M059J (cell line): ENCODE data around the gene AP2M1. TPM values are rescaled to one million over a fixed set of nuclear protein-coding genes. Genes with fewer than 3 reads are reported as not detected.
A peak's percentile ranks its signal among the peaks of the same experiment; 100 is the strongest.
"Not testable (repeated sequence)": the region's sequence is repeated elsewhere in the genome, so short reads cannot be mapped to it uniquely, and the experiment has no call there.

Source experiments
- DNase-seq: peaks from one replicate; pipeline ENCODE4 v3.0.0-alpha.2; 2012; ENCODE audit warnings: low read depth
- total RNA-seq: library from RNA; depleted of rRNA; stranded (reverse); fragments of >200 nt; shearing (Covaris generic); gene quantifications from 2 replicates; pipeline ENCODE4 v1.2.3, GENCODE V29; 2014; rRNA removed

AP2M1 gene
- 676 and 795 TPM in 2 replicates for total RNA-seq

DNA sequence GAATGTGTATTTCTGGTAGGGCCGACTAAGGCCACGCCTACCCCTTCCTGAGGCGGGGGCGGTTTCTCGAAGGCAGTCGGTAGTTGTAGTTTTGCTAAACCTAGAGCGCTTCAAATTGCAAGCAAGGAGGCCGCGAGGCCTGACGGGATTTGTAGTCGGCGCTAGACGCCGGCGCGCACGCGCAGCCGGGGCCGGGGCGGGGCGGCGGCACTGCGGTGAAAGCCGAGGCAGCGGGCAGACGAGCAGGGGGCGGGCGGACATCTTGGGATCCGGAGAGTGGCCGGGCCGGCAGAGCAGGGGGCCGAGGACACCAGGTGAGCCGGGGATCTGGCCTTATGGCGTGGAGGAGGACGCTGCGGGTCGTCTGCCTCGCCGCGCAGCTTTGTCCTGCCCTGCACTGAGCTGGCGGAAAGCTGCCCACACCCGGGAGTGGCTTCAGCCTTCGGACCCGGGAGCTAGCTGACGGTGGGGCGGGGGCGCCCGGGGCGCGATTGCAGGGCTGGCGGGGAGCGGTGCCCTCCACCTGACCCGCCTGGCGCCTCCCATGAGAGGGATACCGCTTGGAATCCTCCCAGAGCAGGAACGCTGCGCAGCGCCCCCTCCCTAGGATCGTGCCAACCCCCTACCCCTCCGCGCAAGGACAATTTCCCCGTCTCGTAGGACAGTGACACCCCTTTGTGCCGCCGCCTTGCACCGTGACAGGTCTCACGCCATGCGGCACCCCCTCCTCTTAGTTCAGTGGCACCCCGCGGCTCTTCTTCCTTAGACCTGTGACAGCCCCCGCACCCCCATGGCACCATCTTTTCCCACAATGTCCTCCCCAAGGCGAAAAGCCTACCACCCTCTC, at the start of gene AP2M1:
Gene AP2M1, plus strand, starts transcription at position 210 of the 847 bp plus-strand sequence. CDS start 2,139 bp downstream, outside the sequence.
- DNase-seq: peak; percentile 99

- DNase-seq: no peak
Measured at GRCh38 chr3:184126006-184126405, 48.6 kb upstream of the AP2M1 start.

- DNase-seq: peak; percentile 56
Measured at GRCh38 chr3:184129012-184129411, 45.6 kb upstream of the AP2M1 start.

- DNase-seq: no peak
Measured at GRCh38 chr3:184132945-184133344, 41.7 kb upstream of the AP2M1 start.

GRCh38 chr3:184133840-184134745, 40.6 kb upstream of the AP2M1 start:
- DNase-seq: peak; percentile 93

DNA sequence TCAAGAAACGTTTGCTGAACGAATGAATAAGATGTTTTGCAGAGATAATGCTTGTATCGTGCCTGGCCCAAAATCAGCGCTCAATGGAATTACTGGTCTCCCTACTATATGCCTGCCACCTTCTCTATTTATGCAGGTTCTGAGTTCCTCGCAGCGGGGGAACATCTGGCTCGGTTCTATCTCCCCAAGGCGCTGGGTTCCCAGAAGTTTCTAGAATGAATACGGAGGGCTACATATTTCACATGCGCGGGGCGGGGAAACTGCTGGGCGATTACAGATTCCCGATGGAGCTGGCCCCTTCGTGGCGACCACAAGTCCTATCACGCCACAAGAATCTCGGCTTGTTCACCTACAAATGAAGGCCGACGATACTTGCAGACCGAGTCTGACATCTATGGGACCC, 39.9 kb upstream of the AP2M1 start:
- no peak for DNase-seq

DNA sequence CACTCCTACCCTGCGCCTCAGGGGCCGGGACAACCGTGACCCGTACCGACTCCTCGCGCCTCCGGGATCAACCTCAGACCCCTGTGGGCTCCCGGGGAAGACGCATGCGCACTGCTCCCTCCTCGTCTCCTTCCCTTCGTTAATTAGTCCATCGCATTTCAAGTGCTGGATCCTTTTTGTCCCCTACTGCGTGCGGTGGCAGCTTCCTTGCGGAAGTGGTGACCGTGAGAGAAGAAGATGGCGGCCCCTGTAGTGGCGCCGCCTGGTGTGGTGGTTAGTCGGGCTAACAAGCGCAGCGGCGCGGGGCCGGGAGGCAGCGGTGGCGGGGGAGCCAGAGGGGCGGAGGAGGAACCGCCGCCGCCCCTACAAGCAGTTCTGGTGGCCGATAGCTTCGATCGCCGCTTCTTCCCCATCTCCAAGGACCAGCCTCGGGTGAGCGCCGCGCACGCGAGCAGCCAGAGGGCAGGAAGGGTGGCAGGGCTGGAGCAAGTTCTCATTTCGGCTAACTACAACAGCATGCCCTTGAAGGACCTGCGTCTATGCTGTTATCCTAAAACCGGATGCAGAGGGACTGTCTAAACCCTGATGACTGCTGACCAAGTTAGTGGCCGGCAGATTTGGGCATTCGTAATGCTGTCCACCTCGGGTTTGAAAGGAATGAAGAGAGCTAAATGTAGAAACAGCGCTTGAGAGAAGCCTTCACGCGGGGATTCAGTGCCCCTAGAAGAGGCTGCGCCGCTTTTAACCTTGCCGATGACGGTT, 39.3 kb upstream of the AP2M1 start, which contains the start of gene EIF2B5:
Gene EIF2B5, plus strand, starts transcription at position 210 of the 762 bp plus-strand sequence. Its CDS starts 28 bp downstream, at position 238.
- DNase-seq: peak; percentile 95

DNA sequence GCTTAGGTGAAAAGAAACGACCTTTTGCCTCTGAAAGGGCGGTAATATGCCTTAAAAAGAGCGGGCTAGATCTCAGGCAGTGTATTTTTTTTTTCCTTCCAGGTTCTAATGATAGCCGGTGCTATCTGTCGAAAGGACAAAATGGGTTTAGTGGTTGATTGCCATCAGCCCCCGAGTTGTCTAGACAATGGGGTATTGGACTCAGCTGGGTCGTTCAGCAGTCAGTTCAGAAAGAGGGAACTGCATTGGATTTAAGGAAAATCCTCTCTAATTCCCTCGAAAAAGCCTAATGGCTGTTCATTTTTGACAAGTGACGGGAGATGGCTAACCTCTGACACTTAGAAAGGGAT, 38.8 kb upstream of the AP2M1 start:
- DNase-seq: no peak

GRCh38 chr3:184140436-184140835, 34.2 kb upstream of the AP2M1 start:
- DNase-seq: no peak

- DNase-seq: no peak
Measured at GRCh38 chr3:184142199-184142598, 32.5 kb upstream of the AP2M1 start.

- no peak for DNase-seq
Measured at GRCh38 chr3:184143327-184143726, 31.3 kb upstream of the AP2M1 start.

DNA sequence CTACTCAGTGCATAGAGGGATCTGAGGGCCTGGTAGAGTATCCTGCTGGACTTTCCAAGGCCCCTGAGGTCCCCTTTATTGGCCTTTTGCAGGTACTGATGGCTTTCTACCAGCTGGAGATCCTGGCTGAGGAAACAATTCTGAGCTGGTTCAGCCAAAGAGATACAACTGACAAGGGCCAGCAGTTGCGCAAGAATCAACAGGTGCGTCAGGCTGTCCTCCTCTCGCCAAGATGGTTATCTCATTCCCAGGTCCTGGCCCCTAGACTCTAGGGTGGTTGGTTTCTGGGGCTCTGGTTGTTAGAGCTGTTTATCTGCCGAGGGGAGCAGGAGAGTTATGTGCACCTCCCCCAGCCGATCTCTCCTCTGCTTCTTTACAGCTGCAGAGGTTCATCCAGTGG, 30.1 kb upstream of the AP2M1 start:
- no peak for DNase-seq

DNA sequence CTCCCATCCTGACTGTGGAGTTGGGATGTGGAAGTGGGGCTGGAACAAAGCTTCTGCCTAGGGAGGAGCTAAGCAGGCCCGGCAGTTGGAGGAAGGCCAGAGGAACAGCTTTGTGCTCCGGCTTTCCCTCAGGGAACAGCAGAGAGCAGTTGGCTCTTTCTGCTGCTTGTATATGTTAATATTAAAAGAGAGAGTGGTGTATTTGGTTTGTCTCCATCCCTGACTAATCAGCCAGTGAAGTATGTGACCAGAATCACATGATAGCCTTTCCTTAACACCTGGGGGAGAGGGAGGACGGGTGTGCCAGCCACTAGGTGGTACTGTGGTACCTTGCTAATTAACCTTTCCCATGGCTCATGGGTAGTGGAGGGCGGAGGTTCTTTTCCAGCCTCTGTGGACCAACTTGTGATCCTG, 29.5 kb upstream of the AP2M1 start:
- DNase-seq: peak; percentile 76

GRCh38 chr3:184145751-184146270, 28.8 kb upstream of the AP2M1 start:
- DNase-seq: no peak

GRCh38 chr3:184148076-184148475, 26.6 kb upstream of the AP2M1 start:
- DNase-seq: no peak

DNA sequence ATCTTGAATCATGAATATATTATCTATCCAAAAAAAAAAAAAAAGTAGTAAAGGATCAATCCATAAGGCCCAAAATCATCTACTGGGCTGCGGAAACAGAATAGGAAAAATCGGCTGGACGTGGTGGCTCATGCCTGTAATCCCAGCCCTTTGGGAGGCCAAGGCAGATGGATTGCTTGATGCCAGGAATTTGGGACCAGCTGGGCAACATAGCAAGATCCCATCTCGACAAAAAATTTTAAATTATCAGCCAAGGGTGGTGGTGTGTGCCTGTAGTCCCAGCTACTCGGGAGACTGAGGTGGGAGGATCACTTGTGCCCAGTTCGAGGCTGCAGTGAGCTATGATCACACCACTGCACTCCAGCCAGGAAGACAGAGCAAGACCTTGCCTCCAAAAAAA, 25.5 kb upstream of the AP2M1 start:
- no peak for DNase-seq

GRCh38 chr3:184149770-184150169, 24.9 kb upstream of the AP2M1 start:
- DNase-seq: not testable (repeated sequence)

GRCh38 chr3:184154885-184155643, 19.6 kb upstream of the AP2M1 start, which contains the start of gene DVL3:
Gene DVL3 (plus strand): TSS chr3:184155377. CDS start chr3:184155636, 259 bp downstream.
- DNase-seq: peak; percentile 71

GRCh38 chr3:184155644-184156521, 18.8 kb upstream of the AP2M1 start:
- DNase-seq: peak; percentile 50
